NT2/D1 (cell line): ENCODE data around the gene NLRC5.

ENCODE experiments used
- SUZ12 ChIP-seq: IDR thresholded peaks from 2 replicates; pipeline ENCODE4 v1.6.1; 2011; ENCODE audit not compliant: insufficient read length, insufficient read depth; ENCODE audit errors: extremely low read depth
- ZNF274 ChIP-seq: IDR thresholded peaks from 2 replicates; pipeline ENCODE4 v1.6.1; 2011; ENCODE audit warnings: mild to moderate bottlenecking, low read depth, low read length

GRCh38 chr16:57071831-57072582, 82.7 kb downstream of the NLRC5 start:
- TF ChIP-seq SUZ12: no peak
- no peak for TF ChIP-seq ZNF274
